Activated CD4-positive, alpha-beta T cell treated with anti-CD3 and anti-CD28 coated beads, Interleukin-2, amount 10 ng/mL, durations not matched to agents 24 days and 14 days (primary cell): ENCODE results near the gene KNOP1. TPM values are rescaled to one million over a fixed set of nuclear protein-coding genes. Genes with fewer than 3 reads are reported as not detected.
"Not testable (repeated sequence)": the region's sequence is repeated elsewhere in the genome, so short reads cannot be mapped to it uniquely, and the experiment has no call there.

Experiments used
- DNase-seq: peaks from one replicate; pipeline ENCODE4 v3.0.0; 2022
- H3K27ac Mint-ChIP-seq: one replicate; pipeline ENCODE4 v1.8.0; 2022; ENCODE audit warnings: mild to moderate bottlenecking, mixed read lengths
- H3K27me3 Mint-ChIP-seq: one replicate; pipeline ENCODE4 v1.8.0; 2022; ENCODE audit warnings: mixed read lengths
- H3K36me3 Mint-ChIP-seq: one replicate; pipeline ENCODE4 v1.8.0; 2022; ENCODE audit warnings: low read depth, mild to moderate bottlenecking, mixed read lengths
- H3K4me1 Mint-ChIP-seq: one replicate; pipeline ENCODE4 v1.8.0; 2021; ENCODE audit warnings: mixed read lengths
- H3K4me3 Mint-ChIP-seq: one replicate; pipeline ENCODE4 v1.8.0; 2022; ENCODE audit warnings: mild to moderate bottlenecking, moderate library complexity, mixed read lengths
- H3K9me3 Mint-ChIP-seq: one replicate; pipeline ENCODE4 v1.8.0; 2021; ENCODE audit warnings: mixed read lengths
- intact Hi-C: fragments of 100-400 bp; cut with micrococcal nuclease; formaldehyde crosslinking; loops from one replicate; pipeline ENCODE4 v1.15.1; 2023
- total RNA-seq: library from RNA; stranded (reverse); gene quantifications from 2 replicates; pipeline ENCODE4 v1.2.3, GENCODE V29; 2022

Gene KNOP1
- total RNA-seq, 1 donor from 2014 or later: 36.9 TPM

DNA sequence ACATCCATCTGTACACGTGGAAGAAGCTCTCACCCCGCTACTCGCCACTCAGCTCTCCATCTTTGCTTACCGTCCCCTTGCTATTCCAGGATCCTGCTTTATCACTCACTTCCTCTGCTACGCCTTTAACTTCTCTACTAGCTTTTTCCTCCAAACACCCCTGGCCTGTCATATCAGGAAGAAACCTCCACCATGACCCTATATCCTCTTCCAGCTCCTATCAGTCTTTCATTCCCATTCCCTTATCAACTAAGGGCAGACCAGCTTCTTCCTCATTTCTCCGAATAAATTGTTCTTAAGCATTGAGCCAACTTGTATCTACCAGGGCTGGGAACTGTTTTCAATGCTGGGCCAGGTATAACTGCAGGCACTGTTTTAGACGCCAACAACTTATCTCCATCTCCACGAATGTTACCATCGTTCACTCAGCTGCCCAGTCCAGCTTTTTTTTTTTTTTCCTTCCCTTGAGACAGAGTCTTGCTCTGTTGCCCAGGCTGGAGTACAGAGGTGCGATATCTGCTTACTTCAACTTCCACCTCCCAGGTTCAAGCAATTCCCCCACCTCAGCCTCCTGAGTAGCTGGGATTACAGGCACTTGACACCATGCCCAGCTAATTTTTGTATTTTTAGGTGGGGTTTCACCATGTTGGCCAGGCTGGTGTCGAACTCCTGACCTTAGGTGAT, 4.4 kb upstream of the KNOP1 start:
- no peak overlapping the region for H3K27ac Mint-ChIP-seq
- intact Hi-C loops: no loop called here
- H3K27me3 Mint-ChIP-seq: no peaks in the 10 kb centered on the region

DNA sequence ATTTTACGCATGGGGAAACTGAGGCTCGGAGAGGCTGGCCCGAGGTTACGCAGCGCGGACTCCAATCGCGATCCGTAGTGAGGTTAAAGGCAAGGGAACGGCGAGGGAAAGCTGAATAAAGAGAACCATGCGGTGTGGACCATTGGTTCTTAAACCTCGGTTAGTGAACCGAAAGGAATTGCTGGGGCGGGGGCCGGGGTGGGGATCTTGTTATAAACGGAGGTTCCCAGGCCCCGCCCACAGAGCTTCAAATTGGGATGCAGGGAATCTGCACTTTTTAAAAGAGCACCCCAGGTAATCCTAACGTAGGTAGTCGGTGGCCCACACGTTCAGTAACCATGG, 568 bp upstream of the KNOP1 start:
- intact Hi-C loops: loop anchor here (1.0 to 10.0 kb wide), 4 partner anchors 134 to 196 kb away; partner anchors contain the start of genes GDE1 and VPS35L
- Mint-ChIP-seq H3K4me3 (peak overlapping the region; percentile 96), H3K27ac (peak overlapping the region; percentile 46), H3K36me3 (peaks cover 18% of the 10 kb centered on the region), H3K27me3 (no peaks in the 10 kb centered on the region), H3K4me1 (peaks cover 17% of the 10 kb centered on the region), H3K9me3 (no peaks in the 10 kb centered on the region)
- DNase-seq: peak; percentile 60

More for the DNA sequence above, 4.4 kb upstream of the KNOP1 start:
- Mint-ChIP-seq H3K9me3 (no peaks in the 10 kb centered on the region), H3K4me3 (no peak overlapping the region), H3K4me1 (peaks cover under 1% of the 10 kb centered on the region), H3K36me3 (peaks cover 2% of the 10 kb centered on the region)
- no peak for DNase-seq

DNA sequence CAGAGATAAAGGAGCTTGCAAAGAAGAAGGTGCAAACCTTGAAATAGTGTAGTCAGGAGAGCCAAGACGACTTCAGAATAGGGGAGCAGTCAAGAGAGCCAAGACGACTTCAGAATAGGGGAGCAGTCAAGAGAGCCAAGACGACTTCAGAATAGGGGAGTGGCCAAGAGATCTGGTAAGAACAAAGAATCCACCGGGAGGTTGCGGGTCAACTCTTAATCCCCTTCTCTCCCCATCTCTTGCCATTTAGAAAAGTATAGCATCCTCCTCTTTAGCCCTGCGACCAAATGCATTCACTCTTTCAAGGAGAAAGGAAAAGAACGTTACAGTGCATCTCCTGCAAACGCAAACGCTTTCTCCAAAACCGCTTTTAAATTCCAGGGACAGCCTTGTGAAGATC, 713 bp downstream of the KNOP1 start:
- peak overlapping the region; percentile 89 for H3K27ac Mint-ChIP-seq
- peak; percentile 65 for DNase-seq
- H3K9me3 Mint-ChIP-seq: no peaks in the 10 kb centered on the region
- intact Hi-C loops: loop anchor here (10.0 kb wide), 1 partner anchor 133 kb away; no protein-coding TSS in a partner anchor
- no peaks in the 10 kb centered on the region for H3K27me3 Mint-ChIP-seq
- peak overlapping the region; percentile 96 for H3K4me3 Mint-ChIP-seq
- peaks cover 18% of the 10 kb centered on the region for H3K4me1 Mint-ChIP-seq
- H3K36me3 Mint-ChIP-seq: peaks cover 22% of the 10 kb centered on the region

DNA sequence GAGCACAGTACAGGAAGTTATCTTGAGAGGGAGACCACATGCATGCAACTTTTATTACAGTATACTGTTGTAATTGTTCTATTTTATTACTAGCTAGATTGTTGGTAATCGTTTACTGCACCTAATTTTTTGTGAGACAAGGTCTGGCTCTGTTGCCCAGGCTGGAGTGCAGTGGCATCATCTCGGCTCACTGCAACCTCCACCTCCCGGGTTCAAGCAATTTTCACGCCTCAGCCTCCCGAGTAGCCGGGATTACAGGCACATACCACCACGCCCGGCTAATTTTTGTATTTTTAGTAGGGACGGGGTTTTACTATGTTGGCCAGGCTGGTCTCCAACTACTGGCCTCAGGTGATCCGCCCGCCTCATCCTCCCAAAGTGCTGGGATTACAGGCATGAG, 1.3 kb downstream of the KNOP1 start:
- Mint-ChIP-seq H3K4me3 (peak overlapping the region; percentile 96), H3K36me3 (peaks cover 22% of the 10 kb centered on the region), H3K4me1 (peaks cover 18% of the 10 kb centered on the region)
- not testable (repeated sequence) for H3K9me3 Mint-ChIP-seq, H3K27me3 Mint-ChIP-seq, H3K27ac Mint-ChIP-seq, DNase-seq
- intact Hi-C loops: loop anchor here (10.0 kb wide), 1 partner anchor 132 kb away; no protein-coding TSS in a partner anchor

DNA sequence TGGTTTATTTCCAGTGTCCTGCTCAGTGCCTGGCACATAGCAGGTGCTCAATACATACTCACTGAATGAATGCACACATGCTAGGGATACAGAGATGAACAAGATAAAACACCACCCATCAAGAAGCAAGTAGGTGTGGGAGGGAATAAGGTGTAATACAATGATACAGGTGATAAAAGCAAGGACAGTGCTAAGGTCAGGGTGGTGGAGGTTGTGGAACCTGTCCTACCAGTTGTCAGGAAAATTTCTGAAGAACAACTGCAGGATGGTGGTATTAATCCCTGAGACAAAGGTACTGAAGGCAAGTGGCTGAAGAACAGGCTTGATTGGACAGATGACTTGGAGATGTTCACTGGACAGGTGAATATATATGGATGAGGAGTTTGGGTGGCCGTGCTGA, 1.8 kb downstream of the KNOP1 start:
- Mint-ChIP-seq H3K36me3 (peaks cover 22% of the 10 kb centered on the region), H3K9me3 (no peaks in the 10 kb centered on the region), H3K27me3 (no peaks in the 10 kb centered on the region), H3K4me1 (peaks cover 18% of the 10 kb centered on the region), H3K27ac (peak overlapping the region; percentile 60), H3K4me3 (peak overlapping the region; percentile 96)
- intact Hi-C loops: loop anchor here (10.0 kb wide), 1 partner anchor 131 kb away; no protein-coding TSS in a partner anchor
- DNase-seq: no peak

DNA sequence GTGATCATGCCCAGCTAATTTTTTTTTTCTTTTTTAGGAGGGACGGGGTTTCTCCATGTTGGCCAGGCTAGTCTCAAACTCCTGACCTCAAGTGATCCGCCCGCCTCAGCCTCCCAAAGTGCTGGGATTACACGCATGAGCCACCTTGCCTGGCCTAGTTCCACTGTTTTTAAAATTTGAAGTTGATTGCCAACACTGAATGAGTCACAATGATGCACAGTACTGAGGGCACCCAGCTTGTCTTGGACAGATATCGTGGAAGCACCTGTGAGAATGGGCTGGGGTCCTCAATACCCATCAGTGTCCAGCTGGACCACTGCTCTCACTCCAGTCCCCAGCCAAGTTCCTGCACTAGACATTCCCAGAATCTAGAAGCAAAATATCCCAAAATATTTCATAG, 2.5 kb downstream of the KNOP1 start:
- DNase-seq: no peak
- Mint-ChIP-seq H3K36me3 (peaks cover 22% of the 10 kb centered on the region), H3K27me3 (no peaks in the 10 kb centered on the region), H3K4me1 (peaks cover 18% of the 10 kb centered on the region), H3K9me3 (no peaks in the 10 kb centered on the region), H3K4me3 (no peak overlapping the region), H3K27ac (no peak overlapping the region)
- intact Hi-C loops: loop anchor here (10.0 kb wide), 1 partner anchor 131 kb away; no protein-coding TSS in a partner anchor

DNA sequence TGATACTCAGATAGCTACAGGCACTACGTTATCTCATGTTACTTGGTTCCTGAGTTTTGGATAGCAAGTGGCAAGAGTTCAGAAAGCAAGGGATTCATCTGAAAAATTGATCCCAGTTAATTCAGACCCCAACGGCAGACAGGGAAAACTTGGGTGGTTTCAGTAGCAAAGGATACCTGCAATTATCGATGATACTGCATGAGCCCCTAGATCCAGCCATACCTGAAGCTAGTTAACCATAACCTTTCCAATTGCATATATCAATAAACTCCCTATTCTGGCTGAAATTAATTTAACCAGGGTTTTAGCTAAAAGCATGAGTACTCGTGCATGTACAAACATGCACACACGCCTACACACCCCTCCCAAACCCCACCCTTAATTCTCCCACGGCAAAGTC, 4.3 kb downstream of the KNOP1 start:
- intact Hi-C loops: loop anchor here (10.0 kb wide), 1 partner anchor 129 kb away; no protein-coding TSS in a partner anchor
- peaks cover 20% of the 10 kb centered on the region for H3K4me1 Mint-ChIP-seq
- no peaks in the 10 kb centered on the region for H3K9me3 Mint-ChIP-seq
- no peak overlapping the region for H3K4me3 Mint-ChIP-seq
- no peaks in the 10 kb centered on the region for H3K27me3 Mint-ChIP-seq
- H3K27ac Mint-ChIP-seq: no peak overlapping the region
- H3K36me3 Mint-ChIP-seq: peaks cover 28% of the 10 kb centered on the region
- DNase-seq: no peak

DNA sequence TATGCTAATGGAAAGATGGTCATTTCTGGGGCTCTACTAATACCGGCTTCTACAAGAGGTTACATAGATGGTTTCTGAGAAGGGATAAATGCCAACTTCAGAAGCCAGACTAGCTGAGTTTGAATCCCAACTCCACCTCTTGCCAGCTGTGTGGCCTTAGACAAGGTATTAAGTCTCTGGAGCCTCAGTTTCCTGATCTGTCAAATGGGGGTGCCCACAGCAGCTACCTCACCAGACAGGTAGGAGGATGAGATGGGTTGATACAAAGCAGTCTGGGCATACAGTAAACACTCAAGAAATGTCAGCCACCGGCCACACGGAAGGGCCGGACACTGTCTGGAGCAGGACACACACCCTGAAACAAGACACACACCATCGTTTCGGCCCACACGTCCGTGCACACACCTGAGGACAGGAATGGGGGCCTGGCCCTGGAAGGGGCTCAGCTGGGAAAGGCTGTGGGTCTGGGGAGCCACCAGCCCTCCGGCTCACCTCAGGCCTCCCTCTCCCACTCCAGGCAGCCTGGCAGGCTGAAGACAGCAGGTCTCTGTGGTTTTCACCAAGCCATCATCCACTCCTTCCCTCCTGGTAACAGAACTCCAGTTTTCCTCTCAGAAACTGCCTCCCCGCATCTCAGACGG, 5.5 kb downstream of the KNOP1 start:
- Mint-ChIP-seq H3K27ac (no peak overlapping the region), H3K9me3 (no peaks in the 10 kb centered on the region), H3K27me3 (no peaks in the 10 kb centered on the region), H3K4me1 (peaks cover 20% of the 10 kb centered on the region), H3K36me3 (peaks cover 26% of the 10 kb centered on the region), H3K4me3 (no peak overlapping the region)
- intact Hi-C loops: loop anchor here (10.0 kb wide), 1 partner anchor 128 kb away; no protein-coding TSS in a partner anchor
- DNase-seq: no peak

DNA sequence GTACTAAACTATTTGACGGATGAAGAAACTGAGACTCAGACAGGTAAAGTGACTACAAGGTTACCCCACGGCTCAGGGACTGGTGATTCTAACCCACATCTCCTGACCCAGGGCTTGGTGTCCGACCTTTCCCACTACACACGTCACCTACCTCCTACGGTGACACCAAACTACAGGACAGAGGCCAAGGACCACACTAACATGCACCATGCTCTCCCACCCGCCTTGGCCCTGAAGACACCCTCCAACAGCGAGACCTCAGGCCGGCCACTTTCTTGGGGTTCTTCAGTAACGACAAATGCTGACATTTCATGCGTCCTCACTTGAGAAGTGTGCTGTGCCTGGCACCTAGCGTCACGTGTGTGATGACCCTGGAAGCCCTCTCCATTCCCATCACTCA, 6.4 kb downstream of the KNOP1 start:
- Mint-ChIP-seq H3K27ac (peak overlapping the region; percentile 4), H3K36me3 (peaks cover 22% of the 10 kb centered on the region), H3K4me1 (peaks cover 16% of the 10 kb centered on the region)

DNA sequence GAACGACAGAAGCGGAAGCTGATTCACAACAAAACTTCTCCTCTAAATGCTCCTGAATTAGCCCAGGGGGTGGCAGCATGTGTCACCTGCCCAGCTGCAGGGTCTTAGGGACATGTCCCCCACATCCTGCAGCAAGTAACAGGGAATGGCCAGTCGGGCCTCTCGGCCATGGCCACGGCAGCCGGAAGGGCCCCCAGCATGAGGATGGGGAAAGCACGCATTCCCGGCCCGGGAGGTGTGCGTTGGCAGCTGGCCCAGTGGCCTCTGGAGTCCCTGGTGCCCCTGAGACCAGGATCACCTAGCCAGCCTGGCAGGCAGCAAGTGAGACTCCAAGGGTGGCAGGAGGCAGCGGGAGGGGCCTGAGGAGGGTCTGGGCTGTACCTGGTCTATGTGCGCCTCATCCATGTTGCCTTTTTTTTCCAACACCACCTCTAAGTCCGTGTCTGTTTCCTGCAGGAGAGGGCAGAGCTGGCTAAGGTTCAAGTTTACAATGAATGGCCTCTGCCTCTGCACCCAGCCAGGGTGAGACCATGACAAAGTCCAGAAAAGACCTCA, 7.0 kb downstream of the KNOP1 start:
- peaks cover 10% of the 10 kb centered on the region for H3K4me1 Mint-ChIP-seq
- intact Hi-C loops: loop anchor here (10.0 kb wide), 1 partner anchor 126 kb away; no protein-coding TSS in a partner anchor
- no peaks in the 10 kb centered on the region for H3K27me3 Mint-ChIP-seq
- no peak overlapping the region for H3K4me3 Mint-ChIP-seq
- no peak overlapping the region for H3K27ac Mint-ChIP-seq
- H3K9me3 Mint-ChIP-seq: no peaks in the 10 kb centered on the region
- no peak for DNase-seq
- H3K36me3 Mint-ChIP-seq: peaks cover 27% of the 10 kb centered on the region

More for the DNA sequence above, 6.4 kb downstream of the KNOP1 start:
- intact Hi-C loops: loop anchor here (10.0 kb wide), 1 partner anchor 127 kb away; no protein-coding TSS in a partner anchor
- DNase-seq: no peak
- H3K27me3 Mint-ChIP-seq: no peaks in the 10 kb centered on the region
- H3K9me3 Mint-ChIP-seq: no peaks in the 10 kb centered on the region
- no peak overlapping the region for H3K4me3 Mint-ChIP-seq

DNA sequence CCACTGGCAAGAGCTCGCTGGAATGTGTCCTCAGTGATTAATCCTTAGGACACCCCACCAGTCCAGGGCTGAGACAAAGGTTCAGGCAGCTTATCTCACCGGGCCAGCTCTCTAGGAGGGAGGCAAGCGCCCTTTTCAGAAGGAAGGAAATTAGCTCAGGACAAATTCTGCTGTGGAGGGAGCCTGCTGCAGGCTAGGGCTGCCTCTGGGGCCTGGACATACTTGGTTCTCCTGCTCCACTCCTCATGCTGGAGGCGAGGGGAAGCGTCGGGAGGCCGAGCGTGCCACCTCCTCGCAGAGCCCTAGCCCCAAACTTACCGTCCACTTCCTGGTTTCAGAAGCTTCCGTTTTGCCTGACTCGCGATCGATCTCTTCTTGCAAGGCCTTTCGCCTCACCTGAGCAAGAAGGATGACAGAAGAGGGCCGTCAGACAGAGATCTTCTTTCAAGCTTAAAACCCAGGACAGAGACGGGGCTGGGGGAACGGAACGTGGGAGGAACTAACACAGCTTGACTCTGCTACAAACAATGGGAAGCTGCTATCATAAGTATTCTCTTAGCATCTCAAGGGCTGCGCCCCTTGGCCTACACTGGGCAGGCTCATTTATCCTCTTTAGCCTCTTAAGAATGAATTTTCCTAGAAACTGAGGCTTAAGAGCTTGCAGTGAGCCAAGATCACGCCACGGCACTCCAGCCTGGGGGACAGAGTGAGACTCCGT, 7.7 kb downstream of the KNOP1 start:
- no peak overlapping the region for H3K27ac Mint-ChIP-seq
- H3K36me3 Mint-ChIP-seq: peaks cover 34% of the 10 kb centered on the region
- no peak for DNase-seq
- H3K4me3 Mint-ChIP-seq: no peak overlapping the region
- H3K9me3 Mint-ChIP-seq: no peaks in the 10 kb centered on the region
- H3K27me3 Mint-ChIP-seq: no peaks in the 10 kb centered on the region
- intact Hi-C loops: loop anchor here (10.0 kb wide), 1 partner anchor 126 kb away; no protein-coding TSS in a partner anchor
- H3K4me1 Mint-ChIP-seq: peaks cover 8% of the 10 kb centered on the region

DNA sequence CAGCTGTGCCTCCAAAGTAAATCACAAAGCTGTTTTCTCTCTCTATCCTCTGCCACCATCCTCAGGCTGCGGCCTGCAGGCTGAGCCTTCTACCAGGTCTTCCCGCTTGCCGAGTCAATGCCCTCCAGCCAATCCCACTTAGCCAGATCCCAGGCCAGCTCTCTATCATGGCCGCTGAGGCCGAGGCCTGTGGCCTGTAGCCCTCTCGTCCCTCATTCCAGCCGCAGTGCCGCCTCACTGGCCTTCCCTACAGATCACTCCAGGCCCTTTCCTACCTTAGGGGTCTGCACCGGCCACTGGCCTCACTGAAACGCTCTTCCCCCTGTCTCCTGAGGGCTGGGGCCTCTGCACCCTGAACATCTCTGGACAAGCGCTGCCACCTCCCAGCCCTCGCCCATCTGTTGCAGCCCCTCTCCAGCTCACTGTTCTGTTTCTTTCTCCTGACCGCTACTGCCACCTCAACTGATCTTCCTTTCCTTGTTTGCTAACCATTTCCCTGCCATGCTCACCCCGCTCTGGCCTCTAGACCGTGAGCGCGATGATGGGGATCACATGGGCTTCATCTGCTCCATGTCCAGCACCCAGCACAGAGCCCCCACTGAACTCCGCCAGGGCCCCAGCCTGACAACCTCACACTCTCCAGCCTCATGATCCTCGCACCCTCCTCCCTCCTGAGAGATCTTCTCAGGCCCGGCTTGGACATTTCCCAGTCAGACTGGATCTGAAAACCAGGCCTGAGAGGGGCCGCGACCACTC, 8.5 kb downstream of the KNOP1 start:
- peaks cover 4% of the 10 kb centered on the region for H3K4me1 Mint-ChIP-seq
- no peak overlapping the region for H3K4me3 Mint-ChIP-seq
- intact Hi-C loops: loop anchor here (10.0 kb wide), 1 partner anchor 125 kb away; no protein-coding TSS in a partner anchor
- no peaks in the 10 kb centered on the region for H3K9me3 Mint-ChIP-seq
- H3K36me3 Mint-ChIP-seq: peaks cover 37% of the 10 kb centered on the region
- H3K27ac Mint-ChIP-seq: no peak overlapping the region
- DNase-seq: no peak
- no peaks in the 10 kb centered on the region for H3K27me3 Mint-ChIP-seq
